ENCODE measurements around the gene CELA2B. TPM values are rescaled to one million over a fixed set of nuclear protein-coding genes. Genes with fewer than 3 reads are reported as not detected.

Gene CELA2B
- polyA plus RNA-seq, 4 donors, result 0.28 to 1.4 (median 0.41) TPM; not detected in 1

DNA sequence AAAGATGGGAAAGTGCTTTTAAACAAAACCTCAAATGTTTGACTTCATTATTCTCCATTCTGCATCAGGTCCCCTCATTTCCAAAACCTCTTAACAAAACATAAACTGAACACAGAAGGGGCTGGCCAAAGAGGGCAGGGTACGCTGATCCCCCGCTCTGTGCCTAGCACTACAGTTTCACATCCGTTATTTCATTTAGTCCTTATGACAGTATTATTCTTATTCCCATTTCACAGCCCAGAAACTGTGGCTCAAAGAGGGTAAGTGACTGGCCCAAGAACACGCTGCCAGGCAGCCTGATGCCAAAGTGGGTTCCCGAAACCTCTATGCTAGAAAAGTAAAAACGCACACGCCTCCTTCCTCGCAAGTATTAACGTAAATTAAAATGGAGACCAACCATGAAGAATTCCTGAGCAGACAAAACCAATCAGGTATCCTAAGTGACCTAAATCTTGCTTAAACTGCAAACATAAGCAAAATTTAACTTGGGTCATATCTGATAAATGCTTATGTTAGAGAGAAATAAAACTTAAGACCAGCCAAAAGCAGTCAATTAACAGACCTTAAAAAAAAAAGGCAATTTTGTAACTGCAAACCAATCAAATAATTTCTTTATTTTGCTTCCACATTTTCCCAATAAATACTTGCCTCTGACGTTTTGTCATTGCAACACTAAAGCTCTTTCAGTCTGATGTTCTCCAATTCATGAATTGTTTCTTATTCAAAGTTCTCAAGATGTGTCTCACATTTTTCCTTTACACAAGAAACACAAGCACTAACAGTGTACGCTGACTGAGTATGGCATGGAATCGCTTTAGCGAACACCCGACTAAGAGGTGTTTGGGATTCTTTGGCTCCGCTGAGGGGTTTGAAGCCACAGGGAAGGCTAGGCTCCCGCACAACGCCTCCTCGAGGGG is 47.5 kb downstream of the CELA2B start:
- DNase-seq (ENCODE audit: low read depth in 4 of 4, low spot score in 2 of 4), result no peak

DNA sequence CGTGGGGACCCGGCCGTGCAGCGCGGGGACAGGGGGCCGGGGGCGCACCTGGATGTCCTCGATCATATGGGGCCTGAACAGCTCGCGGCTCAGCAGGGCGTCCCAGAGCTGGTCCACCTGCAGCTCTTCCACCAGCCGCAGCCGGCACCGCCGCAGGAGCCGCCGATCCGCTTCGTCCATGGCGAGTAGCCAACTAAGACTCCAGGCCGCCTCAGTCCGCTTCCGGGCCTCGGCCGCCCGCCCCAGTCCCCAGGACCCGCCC is 48.0 kb downstream of the CELA2B start, which contains the start of gene CASP9:
Gene CASP9 (minus strand): TSS at position 195 of the 262 bp plus-strand sequence. CDS start 15 bp downstream, at position 180.
- DNase-seq (ENCODE audit: low read depth in 4 of 4, low spot score in 2 of 4), result no peak

- DNase-seq (ENCODE audit: low read depth in 4 of 4, low spot score in 2 of 4), result peak; percentile 86 to 97 (median 96)
Observed at GRCh38 chr1:15524283-15525049, 48.6 kb downstream of the CELA2B start.

DNA sequence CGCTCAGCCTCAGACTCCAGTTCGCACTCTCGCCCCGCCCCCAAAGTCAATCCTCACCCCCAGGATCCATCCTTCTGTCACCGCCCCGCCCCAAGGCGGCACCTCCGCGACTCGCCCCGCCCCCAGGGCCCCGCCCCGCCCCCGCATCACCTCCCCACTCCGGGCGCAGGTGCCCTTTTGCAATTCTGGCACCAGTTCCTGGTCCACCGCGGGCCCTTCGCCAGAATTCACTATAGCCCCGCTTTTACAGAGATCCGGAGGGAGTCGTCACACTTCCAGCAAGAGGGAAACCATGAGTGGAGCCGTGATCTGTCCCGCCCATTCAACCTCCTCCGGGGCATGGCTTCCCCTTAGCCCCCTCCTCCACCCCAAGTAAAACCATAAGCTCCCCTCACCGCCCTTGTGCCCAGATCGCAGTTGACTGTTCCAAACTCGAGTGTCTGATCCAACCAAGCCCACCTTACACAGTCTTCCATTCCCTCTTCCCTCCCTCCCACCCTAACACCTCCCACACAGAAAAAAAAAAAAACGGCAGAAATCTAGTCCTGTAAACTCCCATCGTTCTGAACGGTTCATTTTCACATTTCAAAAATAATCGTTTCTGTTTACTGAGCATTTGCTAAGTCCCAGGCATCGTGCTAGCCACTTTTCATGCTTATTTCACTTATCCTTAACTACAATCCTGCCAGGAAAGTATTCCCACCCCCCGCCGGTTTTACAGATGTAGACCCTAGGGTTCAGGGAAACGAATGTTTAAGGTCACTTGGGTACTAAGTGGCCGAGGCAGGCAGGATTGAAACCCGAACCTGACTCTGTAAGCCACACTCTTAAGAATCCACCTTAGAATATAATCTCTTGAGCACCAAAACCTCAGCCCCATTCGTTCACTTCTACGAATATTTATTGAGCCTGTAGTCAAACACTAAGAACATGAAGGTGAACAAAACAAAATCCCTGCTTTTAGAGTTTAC is 49.4 kb downstream of the CELA2B start:
- peak in 1 of 4 donors; percentile 87 for DNase-seq (ENCODE audit: low read depth in 4 of 4, low spot score in 2 of 4)

GRCh38 chr1:15526021-15526489 is 50.2 kb downstream of the CELA2B start:
- DNase-seq (ENCODE audit: low read depth in 4 of 4, low spot score in 2 of 4), result no peak

DNA sequence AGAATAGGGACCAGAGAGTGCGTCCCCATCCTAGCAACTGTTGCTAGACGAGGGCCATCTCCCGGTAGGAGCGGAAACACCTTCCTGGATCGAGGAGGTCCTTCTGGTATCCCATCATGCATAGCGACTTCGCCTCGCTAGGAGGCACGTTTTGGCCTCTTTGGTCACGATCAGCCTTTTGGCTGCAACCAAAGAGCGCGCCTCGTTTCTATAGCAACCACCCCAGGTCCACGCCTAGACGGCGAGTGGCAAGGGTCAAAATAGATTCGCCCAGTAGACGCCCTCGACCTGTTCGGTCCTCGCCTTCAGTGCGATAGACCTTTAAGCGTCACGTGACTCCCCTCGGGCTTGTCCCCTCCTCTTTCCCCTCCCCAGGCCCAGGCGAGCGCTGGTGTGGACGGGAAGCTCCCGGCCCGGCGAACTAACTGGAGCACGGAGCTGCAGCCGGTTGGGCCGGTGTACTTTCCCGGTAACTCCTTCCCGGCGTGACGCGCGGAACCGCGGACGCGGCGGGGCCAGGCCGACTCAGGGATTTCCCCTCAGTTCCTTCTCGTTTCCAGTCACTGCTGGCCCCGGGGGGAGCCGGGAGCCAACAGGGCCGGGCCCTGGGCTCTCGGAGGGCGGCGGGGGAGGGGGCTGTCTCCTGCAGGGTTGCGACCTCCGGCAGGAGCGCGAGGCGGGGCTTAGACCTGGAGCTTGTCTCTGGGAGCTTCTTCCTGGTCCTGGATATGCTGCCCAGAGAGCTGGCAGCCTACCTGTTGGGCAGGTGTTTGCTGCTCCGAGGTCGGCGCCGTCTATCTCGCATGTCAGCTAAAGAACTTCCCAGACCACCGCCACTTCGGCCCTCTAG is 50.8 kb downstream of the CELA2B start, which contains the start of gene DNAJC16:
Gene DNAJC16 (plus strand): TSS at position 359 of the 850 bp plus-strand sequence. CDS start 2,258 bp downstream, outside the sequence.
- DNase-seq (ENCODE audit: low read depth in 4 of 4, low spot score in 2 of 4), result peak; percentile 98 to 100 (median 99)

GRCh38 chr1:15531003-15531402 is 55.1 kb downstream of the CELA2B start:
- no peak for DNase-seq (ENCODE audit: low read depth in 4 of 4, low spot score in 2 of 4)

- no peak for DNase-seq (ENCODE audit: low read depth in 4 of 4, low spot score in 2 of 4)
Observed at GRCh38 chr1:15531682-15532081, 55.8 kb downstream of the CELA2B start.

- no peak for DNase-seq (ENCODE audit: low read depth in 4 of 4, low spot score in 2 of 4)
Observed at GRCh38 chr1:15538771-15539170, 62.9 kb downstream of the CELA2B start.

GRCh38 chr1:15540186-15540585 is 64.3 kb downstream of the CELA2B start:
- DNase-seq (ENCODE audit: low read depth in 4 of 4, low spot score in 2 of 4), result no peak

Other genes with a start within 250 kb of the CELA2B start
- 1 to 10 TPM; 2.2 to 5.3 (median 4.4) TPM for gene FHAD1, start 228.9 kb upstream of the CELA2B start, polyA plus RNA-seq (ENCODE audit: insufficient read length in 4 of 4)
- gene EFHD2, start 66.2 kb upstream of the CELA2B start, polyA plus RNA-seq (ENCODE audit: insufficient read length in 4 of 4), result 10 to 100 TPM; 10.3 to 18.8 (median 15.6) TPM
- under 1 TPM in 2 of 4 donors, not detected in 2; 0.20 to 0.28 TPM for gene CTRC, start 37.7 kb upstream of the CELA2B start, polyA plus RNA-seq (ENCODE audit: insufficient read length in 4 of 4)
- under 1 TPM in 2 of 4 donors, not detected in 2; 0.35 to 0.68 TPM for gene CELA2A, start 19.4 kb upstream of the CELA2B start, polyA plus RNA-seq (ENCODE audit: insufficient read length in 4 of 4)
- 10 to 100 TPM; 24.6 to 39.1 (median 30.2) TPM for gene CASP9, start 48.1 kb downstream of the CELA2B start, polyA plus RNA-seq (ENCODE audit: insufficient read length in 4 of 4)
- gene DNAJC16, start 50.7 kb downstream of the CELA2B start, polyA plus RNA-seq (ENCODE audit: insufficient read length in 4 of 4), result 10 to 100 TPM; 20.9 to 39.0 (median 31.3) TPM
- 10 to 100 TPM; 21.0 to 35.8 (median 34.3) TPM for gene AGMAT, start 108.9 kb downstream of the CELA2B start, polyA plus RNA-seq (ENCODE audit: insufficient read length in 4 of 4)
- 10 to 100 TPM; 13.4 to 26.2 (median 20.6) TPM for gene DDI2, start 141.4 kb downstream of the CELA2B start, polyA plus RNA-seq (ENCODE audit: insufficient read length in 4 of 4)
- 10 to 100 TPM; 42.3 to 54.1 (median 49.1) TPM for gene PLEKHM2, start 208.2 kb downstream of the CELA2B start, polyA plus RNA-seq (ENCODE audit: insufficient read length in 4 of 4)

Data from left renal cortex interstitium (tissue), 4 donors.